ENCODE measurements around the gene PI4KA.
A peak's percentile ranks its signal among the peaks of the same experiment; 100 is the strongest.

The PI4KA gene

GRCh38 chr22:20881869-20882815 is 23.5 kb upstream of the PI4KA start:
- no peak for DNase-seq

- DNase-seq: no peak
Observed at GRCh38 chr22:20881231-20881630, 22.6 kb upstream of the PI4KA start.

DNA sequence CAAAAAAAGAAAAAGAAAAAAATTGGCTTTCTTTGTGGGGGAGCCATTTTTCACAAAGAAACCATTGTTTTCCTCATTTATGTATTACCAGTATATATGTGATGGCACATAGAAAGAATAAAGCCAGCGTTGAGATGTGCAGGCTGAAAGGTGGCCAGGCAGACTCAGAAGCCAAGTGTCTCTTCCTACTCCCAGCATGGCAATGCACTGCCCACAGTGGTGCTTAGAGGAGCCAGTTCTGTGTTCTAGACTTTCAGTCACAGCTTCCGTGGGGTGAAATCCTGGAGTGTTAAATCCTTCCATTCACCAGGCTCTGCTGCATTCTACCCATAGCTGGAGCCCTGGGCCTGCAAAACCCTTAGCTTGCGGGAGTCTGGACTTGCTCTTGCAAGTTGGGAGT is 19.1 kb upstream of the PI4KA start:
- no peak for DNase-seq

DNA sequence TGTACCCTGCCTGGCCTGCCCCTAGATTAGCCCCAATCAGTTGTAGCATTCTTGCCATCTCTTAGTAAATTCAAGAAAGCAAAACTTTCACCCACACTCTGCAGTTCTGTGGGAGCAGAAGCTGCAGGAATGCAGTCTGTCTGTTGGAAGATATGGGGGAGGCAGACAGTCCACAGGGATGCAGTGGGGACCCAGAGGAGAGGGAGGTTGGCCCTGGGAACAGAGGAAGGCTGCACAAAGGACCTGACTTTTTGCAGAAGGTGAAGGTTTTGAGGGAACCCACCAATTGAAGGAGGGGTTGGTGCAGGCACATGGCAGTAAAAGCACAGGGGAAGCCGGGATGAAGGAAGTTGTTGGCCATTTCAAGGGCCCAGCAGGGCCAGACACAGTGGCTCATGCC is 16.7 kb upstream of the PI4KA start:
- no peak for DNase-seq

- no peak for DNase-seq
Observed at GRCh38 chr22:20873214-20873613, 14.6 kb upstream of the PI4KA start.

DNA sequence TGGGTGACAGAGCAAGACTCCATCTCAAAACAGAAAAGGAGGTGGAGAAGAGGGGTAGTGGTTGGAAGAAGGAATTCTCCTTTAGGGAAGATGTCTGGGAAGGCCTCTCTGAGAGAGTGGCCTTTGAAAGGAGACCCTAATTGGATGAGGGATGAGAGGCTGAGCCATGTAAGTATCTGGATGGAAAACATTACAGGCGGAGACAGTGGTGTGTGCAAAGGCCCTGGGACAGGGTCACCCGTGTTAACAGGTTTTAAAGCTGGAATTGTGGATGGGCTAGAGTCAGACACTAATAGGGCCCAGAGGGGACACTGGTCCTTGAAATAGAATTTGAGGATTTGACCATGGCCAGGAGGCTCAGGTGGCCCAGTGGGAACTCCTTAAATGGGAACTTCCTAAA is 10.6 kb upstream of the PI4KA start:
- DNase-seq: no peak

GRCh38 chr22:20868025-20868962 is 9.7 kb upstream of the PI4KA start:
- DNase-seq: no peak

GRCh38 chr22:20867179-20868024 is 8.8 kb upstream of the PI4KA start:
- DNase-seq: peak; percentile 88

- no peak for DNase-seq
Observed at GRCh38 chr22:20866736-20867135, 8.1 kb upstream of the PI4KA start.

DNA sequence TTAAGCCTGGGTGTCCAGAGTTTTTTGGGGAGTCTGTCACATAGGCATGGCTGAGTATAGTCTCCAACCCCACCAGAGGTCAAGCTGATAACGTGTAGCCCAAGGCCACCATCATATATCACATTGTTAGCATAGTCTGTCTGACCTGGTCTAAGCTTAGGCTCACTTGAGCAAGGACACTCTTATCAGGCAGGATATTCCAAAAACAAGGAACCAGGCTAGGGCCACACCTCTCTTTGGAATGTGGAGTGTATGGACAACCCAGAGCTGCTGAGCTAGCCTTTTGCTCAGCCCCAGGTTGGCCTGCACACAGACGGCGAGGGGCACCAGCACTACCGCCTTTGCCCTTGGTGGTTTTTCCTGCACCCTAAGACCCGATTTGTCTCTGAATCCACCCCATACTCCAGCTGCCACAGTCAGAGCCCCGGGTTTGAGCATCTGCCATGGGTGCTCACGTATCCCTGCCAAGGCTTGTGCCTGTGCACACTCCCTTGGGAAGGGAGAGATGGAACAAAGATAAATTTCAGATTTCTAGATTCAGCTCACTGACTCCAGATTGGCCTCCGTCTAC is 7.3 kb upstream of the PI4KA start:
- DNase-seq: no peak

DNA sequence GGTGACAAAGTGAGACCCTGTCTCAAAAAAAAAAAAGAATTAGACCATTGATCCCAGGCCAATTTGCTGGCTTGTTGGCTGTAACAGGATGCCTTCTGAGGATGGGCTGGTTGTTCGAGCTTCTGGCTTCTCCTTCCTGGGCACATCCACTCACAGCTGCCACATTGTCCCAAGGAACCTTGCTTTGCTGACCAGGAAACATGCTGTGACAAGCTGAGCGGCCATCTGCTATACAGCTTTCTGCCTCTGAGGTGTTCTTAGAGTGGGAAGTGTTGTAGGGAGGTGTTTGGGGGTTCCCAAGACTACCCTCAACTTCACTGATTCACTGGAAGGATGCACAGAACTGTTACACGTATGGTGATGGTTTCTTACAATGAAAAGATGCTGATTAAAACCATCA is 6.7 kb upstream of the PI4KA start:
- DNase-seq: no peak

- DNase-seq: peak; percentile 59 to 72
Observed at GRCh38 chr22:20864186-20864908, 5.7 kb upstream of the PI4KA start.

- DNase-seq: peak; percentile 44 to 61
Observed at GRCh38 chr22:20863366-20863765, 4.8 kb upstream of the PI4KA start.

GRCh38 chr22:20862540-20862939 is 3.9 kb upstream of the PI4KA start:
- DNase-seq: no peak

GRCh38 chr22:20859615-20860014 is 1.0 kb upstream of the PI4KA start:
- no peak for DNase-seq

- peak; percentile 47 to 59 for DNase-seq
Observed at GRCh38 chr22:20857838-20858614, 585 bp downstream of the PI4KA start.

DNA sequence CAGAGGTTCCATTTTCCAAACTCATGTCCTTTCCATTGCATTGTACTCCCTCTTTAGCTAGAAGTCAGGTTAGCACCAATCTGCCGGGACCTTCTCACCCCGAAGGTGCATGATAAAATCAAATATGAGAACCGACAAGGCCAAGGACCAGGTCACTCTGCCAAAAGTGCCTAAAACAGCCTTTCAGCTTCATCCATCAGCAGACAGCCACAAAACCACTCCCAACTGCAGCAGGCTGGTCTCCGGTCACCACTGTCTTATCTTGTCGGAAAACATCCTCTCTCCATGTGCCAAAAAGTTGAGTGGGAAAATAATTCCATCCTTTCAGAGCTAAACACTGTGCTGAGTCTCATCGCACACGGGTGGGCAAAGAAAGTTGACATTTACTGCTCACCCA is 1.4 kb downstream of the PI4KA start:
- no peak for DNase-seq

- no peak for DNase-seq
Observed at GRCh38 chr22:20853236-20853660, 5.4 kb downstream of the PI4KA start.

DNA sequence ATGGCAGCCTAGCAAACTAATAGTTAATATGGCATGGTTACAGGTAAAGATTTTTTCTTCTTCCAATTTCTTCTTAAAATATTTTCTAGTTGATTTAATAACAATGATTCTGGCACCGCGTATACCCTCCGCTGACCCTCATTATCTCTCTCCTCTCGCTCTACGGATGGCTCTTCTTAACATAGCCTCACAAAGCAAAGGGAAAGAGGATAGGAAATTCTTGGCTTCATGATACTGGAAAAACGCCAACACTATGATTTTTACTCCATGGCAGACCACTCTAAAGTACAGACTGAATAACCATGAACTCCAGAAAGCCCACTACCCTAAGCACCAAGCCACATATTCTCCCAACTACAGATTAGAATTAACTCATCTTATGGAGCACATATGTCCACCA is 6.1 kb downstream of the PI4KA start:
- DNase-seq: no peak

DNA sequence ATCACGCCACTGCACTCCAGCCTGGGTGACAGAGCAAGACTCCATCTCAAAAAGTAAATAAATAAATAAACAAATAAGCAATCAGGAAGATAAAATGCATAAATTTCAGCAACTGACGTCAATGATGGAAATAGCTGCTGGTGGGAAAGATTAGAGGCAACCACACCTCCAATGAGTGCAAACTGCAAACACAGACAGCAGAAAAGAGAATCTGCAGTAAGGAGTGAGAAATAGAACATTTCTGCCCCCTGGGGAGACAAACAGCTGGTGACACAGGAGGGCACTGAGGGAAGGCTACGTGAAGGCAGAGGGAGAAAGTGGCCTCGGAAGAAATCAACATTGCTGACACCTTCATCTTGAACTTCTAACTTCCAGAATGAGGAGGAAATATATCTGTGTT is 6.5 kb downstream of the PI4KA start:
- DNase-seq: no peak

DNA sequence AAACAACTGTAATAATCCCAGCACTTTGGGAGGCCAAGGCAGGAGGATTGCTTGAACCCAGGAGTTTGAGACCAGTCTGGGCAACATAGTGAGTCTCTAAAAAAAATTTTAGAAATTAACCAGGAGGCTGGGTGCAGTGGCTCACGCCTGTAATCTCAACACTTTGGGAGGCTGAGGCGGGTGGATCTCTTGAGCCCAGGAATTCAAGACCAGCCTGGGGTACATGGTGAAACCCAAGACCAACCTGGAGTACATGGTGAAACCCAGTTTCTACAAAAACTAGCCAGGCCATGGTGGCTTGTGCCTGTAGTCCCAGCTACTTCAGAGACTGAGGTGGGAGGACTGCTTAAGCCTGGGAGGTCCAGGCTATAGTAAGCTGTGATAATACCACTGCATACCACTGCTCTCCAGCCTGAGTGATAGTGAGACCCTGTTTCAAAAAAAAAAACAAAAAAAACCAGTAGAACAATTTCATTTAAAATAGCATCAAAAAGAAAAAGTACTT is 11.2 kb downstream of the PI4KA start:
- DNase-seq: no peak
